PFSK-1 (cell line): ENCODE results near the gene CD101.

Source experiments
- FOXP2 ChIP-seq: optimal IDR thresholded peaks from 2 replicates; pipeline ENCODE3; 2011; ENCODE audit warnings: borderline replicate concordance, control low read depth, inconsistent platforms; ENCODE audit not compliant: insufficient read depth; ENCODE audit errors: extremely low read length, extremely low read depth
- POLR2AphosphoS5 ChIP-seq: IDR thresholded peaks from 2 replicates; pipeline ENCODE4 v1.6.1; 2012; ENCODE audit warnings: low read depth, mild to moderate bottlenecking, control low read depth, low read length, moderate library complexity
- REST ChIP-seq, 2 experiments: IDR thresholded peaks; 2 replicates each; pipeline versions ENCODE4 v1.6.1 to v1.8.0; 2011 to 2012; ENCODE audit warnings: low read depth in 2 of 2, low read length in 2 of 2, control low read depth in 1 of 2, inconsistent platforms in 1 of 2, mild to moderate bottlenecking in 1 of 2, moderate library complexity in 1 of 2; ENCODE audit not compliant: insufficient read depth in 1 of 2
- SIN3A ChIP-seq: IDR thresholded peaks from 2 replicates; pipeline ENCODE4 v1.6.1; 2012; ENCODE audit warnings: mild to moderate bottlenecking, low read length, moderate library complexity, borderline replicate concordance; ENCODE audit not compliant: insufficient read depth
- TAF1 ChIP-seq: IDR thresholded peaks from 2 replicates; pipeline ENCODE4 v1.6.1; 2012; ENCODE audit warnings: low read length, control low read depth, borderline replicate concordance; ENCODE audit not compliant: insufficient read depth

Gene CD101

GRCh38 chr1:116968724-116969123 lies 32.8 kb upstream of the CD101 start:
- TF ChIP-seq TAF1 = no peak
- TF ChIP-seq SIN3A = no peak
- TF ChIP-seq POLR2AphosphoS5 = no peak
- no peak for TF ChIP-seq FOXP2
- no peak for TF ChIP-seq REST (IDR thresholded peaks at IDR 0.05; ENCODE audit: insufficient read depth in 1 of 2, low read depth in 2 of 2, low read length in 2 of 2)

- TF ChIP-seq POLR2AphosphoS5 (no peak), FOXP2 (no peak), REST (IDR thresholded peaks at IDR 0.05; ENCODE audit: insufficient read depth in 1 of 2, low read depth in 2 of 2, low read length in 2 of 2) (no peak), SIN3A (no peak), TAF1 (no peak)
Observed at GRCh38 chr1:116971258-116971860, 30.2 kb upstream of the CD101 start.

- TF ChIP-seq REST (IDR thresholded peaks at IDR 0.05; ENCODE audit: insufficient read depth in 1 of 2, low read depth in 2 of 2, low read length in 2 of 2) = no peak
- TF ChIP-seq SIN3A = no peak
- no peak for TF ChIP-seq POLR2AphosphoS5
- no peak for TF ChIP-seq TAF1
- no peak for TF ChIP-seq FOXP2
Observed at GRCh38 chr1:116971965-116972673, 29.4 kb upstream of the CD101 start.

GRCh38 chr1:116972674-116973030 lies 28.9 kb upstream of the CD101 start:
- TF ChIP-seq REST (IDR thresholded peaks at IDR 0.05; ENCODE audit: insufficient read depth in 1 of 2, low read depth in 2 of 2, low read length in 2 of 2) (no peak), POLR2AphosphoS5 (no peak), FOXP2 (no peak), SIN3A (no peak), TAF1 (no peak)
